Right kidney (tissue), 1 donor: Measurements from ENCODE around the gene SIT1.
A peak's percentile ranks its signal among the peaks of the same experiment; 100 is the strongest.
"Not testable (repeated sequence)": the region's sequence is repeated elsewhere in the genome, so short reads cannot be mapped to it uniquely, and the experiment has no call there.

Experiments used
- DNase-seq: peaks from one replicate; pipeline ENCODE4 v3.0.0-alpha.2; 2016

The SIT1 gene

GRCh38 chr9:35659340-35659739 is 8.6 kb upstream of the SIT1 start:
- DNase-seq, result no peak

DNA sequence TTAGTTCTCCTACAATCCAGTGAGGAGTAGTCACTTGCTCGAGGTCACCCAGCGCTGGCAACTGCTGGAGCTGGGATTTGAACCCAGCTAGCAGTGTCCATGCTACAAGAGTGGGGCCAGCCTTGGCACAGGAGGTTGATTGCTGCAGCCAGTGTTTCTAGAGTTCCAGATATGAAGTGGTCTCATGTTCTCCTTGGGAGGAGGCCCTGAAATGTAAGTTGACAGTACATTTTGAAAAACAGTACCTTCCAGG is 8.2 kb upstream of the SIT1 start:
- no peak for DNase-seq

DNA sequence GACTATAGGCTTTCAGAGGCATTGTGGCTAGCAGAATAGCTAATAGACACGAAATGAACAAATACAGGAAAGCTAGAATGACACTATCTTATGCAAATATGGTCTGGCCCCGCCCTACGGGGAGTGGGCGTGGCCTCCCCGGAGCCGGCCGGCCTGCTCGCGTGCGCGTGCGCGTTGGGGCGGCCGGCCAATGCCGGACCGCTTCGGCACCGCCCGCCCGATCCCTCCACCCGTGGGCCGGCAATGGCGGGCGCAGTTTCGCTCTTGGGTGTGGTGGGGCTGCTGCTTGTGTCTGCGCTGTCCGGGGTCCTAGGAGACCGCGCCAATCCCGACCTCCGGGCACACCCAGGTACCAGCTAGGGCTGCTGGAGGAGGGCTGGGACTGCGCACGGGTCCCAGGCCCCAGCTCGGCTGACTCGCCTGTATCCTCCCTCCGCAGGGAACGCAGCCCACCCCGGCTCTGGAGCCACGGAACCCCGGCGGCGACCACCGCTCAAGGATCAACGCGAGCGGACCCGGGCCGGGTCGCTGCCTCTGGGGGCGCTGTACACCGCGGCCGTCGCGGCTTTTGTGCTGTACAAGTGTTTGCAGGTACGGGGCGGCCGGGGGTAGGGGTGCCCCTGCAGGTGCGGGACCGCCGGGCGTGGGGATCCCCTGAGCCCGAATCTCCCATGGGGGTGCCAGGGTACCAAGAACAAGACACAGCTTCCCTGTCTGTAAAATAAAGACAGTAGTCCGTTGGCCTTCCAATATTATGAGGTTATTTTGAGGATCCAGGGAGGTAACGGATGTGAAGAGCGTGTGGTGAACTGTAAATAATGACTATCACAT is 7.6 kb upstream of the SIT1 start, which contains the start of gene CCDC107:
TSS of gene CCDC107 (plus strand) at position 156 of the 831 bp plus-strand sequence. CDS start at position 244, 88 bp downstream.
- DNase-seq, result peak; percentile 98

DNA sequence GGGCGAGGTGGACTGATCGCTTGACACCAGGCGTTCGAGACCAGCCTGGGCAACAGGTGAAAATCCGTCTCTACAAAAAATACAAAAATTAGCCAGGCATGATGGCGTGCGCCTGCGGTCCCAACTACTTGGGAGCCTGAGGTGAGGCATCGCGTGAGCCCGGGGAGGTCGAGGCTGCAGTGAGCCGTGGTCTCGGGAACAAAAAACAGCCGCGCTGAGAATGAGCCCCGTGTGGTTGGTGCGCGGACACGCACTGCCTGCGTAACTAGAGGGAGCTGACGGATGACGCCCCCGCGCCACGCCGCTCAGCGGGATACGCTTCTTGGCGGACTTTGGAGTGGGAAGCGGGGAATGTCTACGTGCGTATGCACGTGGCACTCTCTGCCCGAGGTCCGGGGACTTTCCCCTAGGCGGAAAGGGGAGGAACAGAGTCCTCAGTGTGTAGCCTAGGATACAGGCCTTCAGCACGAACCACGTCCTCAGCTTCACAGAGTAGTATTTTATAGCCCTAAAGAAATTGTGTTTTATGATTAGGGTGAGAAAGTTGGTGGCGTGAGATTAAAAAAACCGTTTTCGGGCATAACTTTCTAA is 6.9 kb upstream of the SIT1 start, which contains the start of gene RMRP:
TSS of gene RMRP (minus strand) at position 474 of the 591 bp plus-strand sequence.
- DNase-seq, result peak; percentile 95

- DNase-seq, result no peak
These were observed 6.3 kb upstream of the SIT1 start for GRCh38 chr9:35656831-35657545.

GRCh38 chr9:35656348-35656747 is 5.6 kb upstream of the SIT1 start:
- no peak for DNase-seq

DNA sequence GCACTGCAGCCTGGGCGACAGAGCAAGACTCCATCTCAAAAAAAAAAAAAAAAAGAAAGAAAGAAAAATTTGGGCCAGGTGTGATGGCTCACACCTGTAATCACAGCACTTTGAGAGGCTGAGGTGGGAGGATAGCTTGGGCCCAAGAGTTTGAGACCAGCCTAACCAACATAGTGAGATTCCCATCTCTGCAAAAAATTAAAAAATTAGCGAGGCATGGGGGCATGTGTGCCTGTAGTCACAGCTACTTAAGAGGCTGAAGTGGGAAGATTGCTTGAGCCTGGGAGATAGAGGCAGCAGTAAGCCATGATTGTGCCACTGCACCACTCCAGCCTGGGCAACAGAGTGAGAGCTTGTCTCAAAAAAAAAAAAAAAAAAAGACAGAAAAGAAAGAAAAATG is 2.9 kb upstream of the SIT1 start:
- no peak for DNase-seq

GRCh38 chr9:35652829-35653209 is 2.1 kb upstream of the SIT1 start:
- no peak for DNase-seq

DNA sequence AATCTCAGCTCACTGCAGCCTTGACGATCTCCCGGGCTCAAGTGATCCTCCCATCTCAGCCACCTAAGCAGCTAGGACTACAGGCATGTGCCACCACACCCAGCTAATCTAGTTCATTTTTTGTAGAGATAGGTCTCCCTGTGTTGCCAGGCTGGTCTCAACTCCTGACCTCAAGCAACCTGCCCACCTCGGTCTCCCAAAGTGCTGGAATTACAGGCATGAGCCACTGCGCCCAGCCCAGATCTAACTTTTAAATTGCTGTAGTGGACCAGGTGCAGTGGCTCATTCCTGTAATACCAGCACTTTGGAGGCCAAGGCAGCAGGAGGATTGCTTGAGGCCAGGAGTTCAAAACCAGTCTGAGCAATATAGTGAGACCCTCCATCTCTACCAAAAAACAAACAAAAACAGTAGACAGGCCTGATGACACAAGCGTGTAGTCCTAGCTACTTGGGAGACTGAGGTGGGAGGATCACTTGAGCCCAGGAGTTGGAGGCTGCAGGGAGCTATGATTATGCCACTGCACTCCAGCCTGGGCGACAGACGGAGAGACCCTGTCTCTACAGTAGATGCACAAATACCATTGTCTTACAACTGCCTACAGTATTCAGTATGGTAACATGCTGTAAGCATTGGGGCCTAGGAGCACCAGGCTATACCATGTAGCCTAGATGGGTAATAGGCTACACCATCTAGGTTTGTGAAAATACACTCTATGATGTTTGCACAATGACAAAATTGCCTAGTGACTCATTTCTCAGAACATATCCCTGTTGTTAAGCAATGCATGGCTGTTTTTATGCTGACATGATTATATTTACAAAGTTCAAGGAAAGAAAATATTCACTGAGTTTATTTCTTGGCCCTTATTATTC is 1.5 kb upstream of the SIT1 start:
- no peak for DNase-seq

DNA sequence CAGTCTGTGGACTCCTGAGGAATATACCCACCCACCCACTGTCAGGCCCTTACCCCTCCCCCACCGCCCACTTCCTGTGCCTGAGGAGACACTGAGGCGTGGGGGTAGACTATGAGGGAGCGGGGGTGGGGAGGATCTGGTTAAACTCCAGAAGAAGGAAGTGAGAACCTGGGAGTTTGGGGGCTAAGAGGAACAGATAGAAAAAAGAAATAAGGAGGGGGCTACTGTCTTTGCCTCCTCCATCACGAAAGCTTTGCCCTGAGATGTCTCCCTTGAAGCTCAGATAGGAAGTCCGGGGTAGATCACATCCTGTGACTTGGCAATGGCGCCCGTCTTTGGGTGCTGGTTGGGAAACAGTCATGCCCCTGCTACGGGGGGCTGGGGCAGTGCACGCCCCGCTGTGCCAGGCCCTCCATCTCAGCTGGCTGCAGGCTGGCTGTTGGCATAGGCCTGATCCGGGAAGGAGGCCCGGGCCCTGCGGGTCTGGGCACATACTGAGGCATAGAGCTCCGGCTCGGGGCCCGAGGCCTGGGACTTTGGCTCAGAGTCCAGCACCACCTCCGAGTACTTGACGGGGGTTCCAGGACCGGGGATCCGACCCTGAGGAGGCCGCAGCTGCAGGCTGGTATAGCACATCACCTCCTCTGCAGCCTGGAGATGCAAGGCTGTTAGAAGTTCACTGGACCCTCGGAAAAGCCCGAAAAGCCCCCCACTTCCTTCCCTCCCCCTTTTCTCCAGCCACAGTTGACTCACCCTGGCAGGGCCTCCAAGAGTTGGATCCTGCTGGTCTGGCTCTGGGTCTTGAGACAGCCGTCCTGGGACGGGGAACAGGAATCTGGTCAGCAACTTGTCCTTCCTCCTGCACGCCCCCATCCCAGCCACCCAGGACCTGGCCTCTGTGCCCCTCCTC is 1.0 kb downstream of the SIT1 start:
- DNase-seq, result no peak

DNA sequence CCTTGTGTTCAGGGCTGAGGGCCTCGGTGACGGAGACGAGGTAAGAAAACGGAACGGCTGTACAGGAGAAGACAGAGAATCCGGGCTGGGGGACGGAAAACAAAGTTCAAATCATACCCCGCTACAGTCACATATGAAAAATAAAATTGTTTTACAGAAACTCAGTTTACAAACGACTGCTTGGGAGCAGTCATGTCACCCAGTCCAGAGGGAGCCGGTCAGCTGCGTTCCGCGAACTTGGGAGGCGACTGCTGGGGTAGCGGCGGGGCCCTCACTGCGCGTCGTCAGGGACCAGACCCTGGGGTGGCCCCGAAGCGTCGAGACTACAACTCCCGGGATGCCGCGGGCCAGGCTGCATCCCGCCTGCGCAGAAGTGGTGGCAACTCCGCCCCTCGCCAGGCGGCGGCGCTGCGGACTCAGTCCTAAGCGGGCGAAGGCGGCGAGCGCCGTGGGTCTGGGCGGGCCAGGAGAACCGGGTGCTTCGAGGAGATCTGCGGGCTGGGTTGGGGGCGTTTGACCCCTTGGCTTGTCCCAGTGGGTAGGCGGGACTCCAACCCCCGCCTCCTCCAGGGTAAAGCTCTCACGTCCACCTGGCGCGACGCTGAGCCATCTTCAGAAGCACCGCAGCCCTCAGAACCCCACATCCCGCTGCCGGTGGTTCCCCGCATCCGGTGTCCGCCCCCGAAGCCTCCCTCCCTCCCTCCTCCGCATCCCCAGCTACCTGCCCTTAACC is 4.0 kb downstream of the SIT1 start:
- DNase-seq, result peak; percentile 96

DNA sequence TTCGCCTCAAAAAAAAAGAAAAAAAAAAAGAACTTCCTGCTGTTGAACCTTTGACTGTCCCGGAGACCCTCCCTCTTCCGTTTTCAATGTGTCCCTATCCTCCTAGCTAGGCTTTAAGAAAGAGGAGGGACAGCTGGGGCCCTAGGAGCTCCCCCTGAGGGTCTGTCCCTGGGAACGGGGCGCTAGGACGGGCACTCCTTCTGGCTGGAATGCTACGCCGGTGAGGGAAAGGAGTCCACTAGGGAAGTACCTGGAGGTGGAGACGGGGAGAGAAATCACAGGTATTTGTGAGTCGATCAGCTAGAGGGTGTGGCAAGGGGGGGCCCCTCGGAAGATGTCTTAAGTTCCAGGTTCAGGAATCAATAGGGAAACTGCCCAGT is 4.6 kb downstream of the SIT1 start:
- DNase-seq, result no peak

DNA sequence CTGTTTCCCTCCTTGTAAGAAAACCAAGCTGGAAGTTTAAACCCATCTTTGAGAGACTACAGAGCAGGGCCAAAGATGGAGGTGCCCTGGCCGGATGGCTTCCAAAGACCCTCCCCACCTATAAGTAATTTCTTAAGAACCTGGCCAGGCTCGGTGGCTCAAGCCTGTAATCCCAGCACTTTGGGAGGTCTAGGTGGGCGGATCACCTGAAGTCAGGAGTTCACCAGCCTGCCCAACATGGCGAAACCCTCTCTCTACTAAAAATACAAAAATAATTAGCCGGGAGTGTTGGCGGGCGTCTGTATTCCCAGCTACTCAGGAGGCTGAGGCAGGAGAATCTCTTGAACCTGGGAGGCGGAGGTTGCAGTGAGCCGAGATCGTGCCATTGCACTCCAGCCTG is 5.0 kb downstream of the SIT1 start:
- DNase-seq, result not testable (repeated sequence)

- DNase-seq, result no peak
These were observed 7.7 kb downstream of the SIT1 start for GRCh38 chr9:35643046-35643445.

GRCh38 chr9:35641478-35641877 is 9.3 kb downstream of the SIT1 start:
- DNase-seq, result not testable (repeated sequence)

DNA sequence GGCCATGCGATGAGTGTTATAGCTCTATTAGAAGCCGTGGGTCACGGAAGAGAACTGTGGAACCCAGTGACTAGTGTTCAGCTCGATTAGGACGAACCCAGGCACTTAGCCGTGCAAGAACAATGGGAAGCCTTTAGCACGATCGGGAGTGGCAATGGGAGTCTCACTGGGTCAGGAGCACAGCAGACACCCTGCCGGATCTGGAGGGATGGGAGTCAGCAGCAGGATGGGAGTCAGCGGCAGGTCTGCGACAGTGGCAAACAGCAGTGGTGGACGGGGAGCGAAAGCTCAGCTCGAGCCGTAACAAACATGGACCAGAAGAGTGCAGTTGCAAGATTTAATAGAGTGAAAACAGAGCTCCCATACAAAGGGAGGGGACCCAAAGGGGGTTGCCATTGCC is 10.3 kb downstream of the SIT1 start:
- not testable (repeated sequence) for DNase-seq

DNA sequence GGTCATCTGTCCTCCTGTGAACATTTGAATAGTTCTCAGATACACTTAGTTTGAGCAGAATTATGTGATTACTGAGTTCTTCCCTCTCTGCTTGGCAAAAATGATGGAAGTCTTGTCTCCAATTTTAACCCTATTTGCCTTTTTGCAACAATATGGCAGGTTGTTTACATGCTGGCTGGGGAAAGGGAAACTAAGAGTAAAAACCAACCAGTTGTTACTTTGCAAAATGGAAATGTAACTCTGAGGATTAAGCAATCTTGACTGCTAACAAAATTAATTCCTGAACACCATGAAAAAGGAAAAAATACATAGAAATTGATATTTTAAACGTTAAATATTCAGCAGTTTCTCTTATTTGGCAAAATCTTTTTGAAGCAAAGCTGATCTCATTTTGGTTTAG is 11.1 kb downstream of the SIT1 start:
- no peak for DNase-seq

DNA sequence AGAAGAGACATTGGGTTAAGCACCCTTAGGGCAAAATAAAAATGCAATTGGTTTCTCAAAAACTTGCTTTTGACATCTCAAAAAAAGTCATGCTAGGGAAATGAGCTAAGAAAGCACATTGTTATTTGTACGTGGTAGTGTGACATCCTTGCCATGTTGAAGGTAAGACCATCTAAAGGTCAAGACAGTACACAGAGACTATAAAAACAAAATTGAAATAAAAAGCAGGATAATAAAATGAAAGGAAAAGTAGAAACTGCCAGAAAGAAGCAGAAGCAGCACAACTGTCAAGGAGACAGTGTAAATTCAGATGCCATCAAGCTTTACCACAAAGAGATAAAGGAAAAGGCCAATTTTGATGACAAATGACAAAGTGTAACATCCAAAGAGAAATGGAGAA is 11.5 kb downstream of the SIT1 start:
- not testable (repeated sequence) for DNase-seq

GRCh38 chr9:35638751-35639150 is 12.0 kb downstream of the SIT1 start:
- DNase-seq, result not testable (repeated sequence)

- DNase-seq, result not testable (repeated sequence)
These were observed 13.2 kb downstream of the SIT1 start for GRCh38 chr9:35637427-35637955.
